Cardiac fibroblast (primary cell): ENCODE measurements around the gene MT1F.

Experiments
- DNase-seq, 2 donors: peaks; one replicate each; pipeline versions ENCODE4 v3.0.0 to v3.0.0-alpha.2; 2010; ENCODE audit warnings: low read depth in 2 of 2
- H3K4me3 ChIP-seq, 2 donors: replicated peaks in 1 of 2; 1 replicate in 1 of 2; 2 replicates in 1 of 2; pipeline ENCODE4 v1.5.1; 2011; ENCODE audit warnings: low read depth in 2 of 2, low read length in 2 of 2, mild to moderate bottlenecking in 2 of 2, moderate library complexity in 1 of 2
- TF ChIP-seq, protein P1 (sequence below): IDR thresholded peaks from one replicate; pipeline ENCODE4 v1.5.1; 2011; ENCODE audit warnings: low read depth, mild to moderate bottlenecking, low read length, inconsistent platforms

The MT1F gene

DNA sequence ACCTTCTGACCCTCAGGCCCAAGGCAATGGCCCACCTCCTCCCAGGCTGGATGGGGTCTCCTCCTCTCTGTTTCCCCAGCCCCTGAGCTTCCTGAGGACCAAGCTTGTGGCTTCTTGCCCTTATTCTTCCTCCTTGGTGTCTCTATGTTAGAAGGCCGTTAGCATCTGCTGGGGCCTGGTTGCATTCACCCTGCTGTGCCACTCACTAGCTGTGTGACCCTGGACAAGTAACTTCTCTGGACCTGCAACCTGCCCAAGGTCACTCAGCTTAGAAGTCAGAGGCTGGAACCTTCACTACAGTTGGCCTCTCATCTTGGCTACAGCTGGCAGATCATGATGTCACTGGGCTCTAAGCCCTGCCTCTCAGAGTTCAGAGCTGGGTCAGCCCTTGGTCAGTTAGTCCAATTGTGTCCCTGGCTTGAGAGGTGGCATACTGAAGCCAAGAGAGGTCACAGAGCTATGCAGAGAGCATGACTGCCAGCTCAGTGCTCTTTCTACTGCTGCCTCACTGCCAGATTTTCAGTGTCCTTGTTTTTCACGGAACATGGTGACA is 46.4 kb upstream of the MT1F start:
- H3K4me3 ChIP-seq: peak overlapping the region in 1 of 2 donors; percentile 64
- TF ChIP-seq, protein P1, sequence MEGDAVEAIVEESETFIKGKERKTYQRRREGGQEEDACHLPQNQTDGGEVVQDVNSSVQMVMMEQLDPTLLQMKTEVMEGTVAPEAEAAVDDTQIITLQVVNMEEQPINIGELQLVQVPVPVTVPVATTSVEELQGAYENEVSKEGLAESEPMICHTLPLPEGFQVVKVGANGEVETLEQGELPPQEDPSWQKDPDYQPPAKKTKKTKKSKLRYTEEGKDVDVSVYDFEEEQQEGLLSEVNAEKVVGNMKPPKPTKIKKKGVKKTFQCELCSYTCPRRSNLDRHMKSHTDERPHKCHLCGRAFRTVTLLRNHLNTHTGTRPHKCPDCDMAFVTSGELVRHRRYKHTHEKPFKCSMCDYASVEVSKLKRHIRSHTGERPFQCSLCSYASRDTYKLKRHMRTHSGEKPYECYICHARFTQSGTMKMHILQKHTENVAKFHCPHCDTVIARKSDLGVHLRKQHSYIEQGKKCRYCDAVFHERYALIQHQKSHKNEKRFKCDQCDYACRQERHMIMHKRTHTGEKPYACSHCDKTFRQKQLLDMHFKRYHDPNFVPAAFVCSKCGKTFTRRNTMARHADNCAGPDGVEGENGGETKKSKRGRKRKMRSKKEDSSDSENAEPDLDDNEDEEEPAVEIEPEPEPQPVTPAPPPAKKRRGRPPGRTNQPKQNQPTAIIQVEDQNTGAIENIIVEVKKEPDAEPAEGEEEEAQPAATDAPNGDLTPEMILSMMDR: no peak
- DNase-seq: peak; percentile 75 to 81

DNA sequence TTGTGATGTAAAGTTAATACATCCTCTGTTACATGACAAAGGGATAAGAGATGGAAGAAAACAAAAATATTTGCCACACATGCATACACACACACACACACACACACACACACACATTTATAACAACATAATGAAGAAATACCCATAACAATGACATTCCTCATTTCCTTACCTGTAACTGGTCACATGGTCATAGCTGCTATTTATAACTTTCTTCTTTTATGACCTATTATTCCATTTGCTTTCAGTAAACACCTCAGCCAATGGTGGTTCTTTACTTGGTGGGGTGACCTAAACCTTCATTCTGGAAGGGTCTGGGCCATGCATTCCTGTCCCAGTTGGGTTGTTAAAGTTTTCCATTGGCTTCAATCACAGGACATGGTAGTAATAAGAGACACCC is 44.1 kb upstream of the MT1F start:
- DNase-seq: no peak
- TF ChIP-seq, protein P1: no peak

DNA sequence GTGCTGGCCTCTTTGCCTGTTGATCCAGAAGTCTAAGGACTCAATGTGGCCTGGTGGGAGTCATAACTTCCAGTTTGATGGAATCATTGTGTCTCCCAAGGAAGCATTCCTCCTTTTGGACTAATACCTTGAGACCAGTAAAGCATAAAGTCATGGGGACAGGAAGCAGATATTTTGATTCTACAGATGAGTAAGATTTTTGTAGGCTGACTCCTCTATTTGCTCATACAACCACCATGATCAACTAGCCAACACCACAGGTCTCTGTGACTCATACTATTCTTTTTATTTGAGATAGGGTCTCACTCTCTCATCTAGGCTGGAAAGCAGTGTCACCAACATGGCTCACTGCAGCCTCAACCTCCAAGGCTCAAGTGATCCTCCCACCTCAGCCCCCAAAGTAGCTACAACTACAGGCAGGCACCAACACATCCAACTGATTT is 43.2 kb upstream of the MT1F start:
- peak in 1 of 2 donors; percentile 82 for DNase-seq
- no peak overlapping the region for H3K4me3 ChIP-seq
- TF ChIP-seq, protein P1: no peak

More for the DNA sequence above, 44.1 kb upstream of the MT1F start:
- no peak overlapping the region for H3K4me3 ChIP-seq

DNA sequence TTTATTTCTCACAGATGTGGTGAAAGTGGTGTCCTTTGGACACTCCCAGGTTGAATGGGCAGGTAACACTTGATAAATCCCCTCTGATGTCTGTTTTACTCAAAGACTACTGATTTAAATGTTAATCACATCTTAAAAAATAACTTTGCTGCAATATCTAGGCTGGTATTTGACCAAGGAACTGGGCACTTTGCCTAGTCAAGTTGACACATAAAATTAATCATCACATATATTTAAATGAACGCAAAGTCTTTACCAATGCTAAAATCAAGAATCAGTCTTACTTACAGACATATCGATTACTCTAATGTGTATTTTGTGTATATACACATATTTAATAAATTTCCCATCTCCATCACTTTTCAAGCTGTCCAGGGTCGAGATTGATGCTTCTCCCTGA is 42.4 kb upstream of the MT1F start:
- peak; percentile 36 to 71 for DNase-seq
- H3K4me3 ChIP-seq: no peak overlapping the region
- TF ChIP-seq, protein P1: no peak

DNA sequence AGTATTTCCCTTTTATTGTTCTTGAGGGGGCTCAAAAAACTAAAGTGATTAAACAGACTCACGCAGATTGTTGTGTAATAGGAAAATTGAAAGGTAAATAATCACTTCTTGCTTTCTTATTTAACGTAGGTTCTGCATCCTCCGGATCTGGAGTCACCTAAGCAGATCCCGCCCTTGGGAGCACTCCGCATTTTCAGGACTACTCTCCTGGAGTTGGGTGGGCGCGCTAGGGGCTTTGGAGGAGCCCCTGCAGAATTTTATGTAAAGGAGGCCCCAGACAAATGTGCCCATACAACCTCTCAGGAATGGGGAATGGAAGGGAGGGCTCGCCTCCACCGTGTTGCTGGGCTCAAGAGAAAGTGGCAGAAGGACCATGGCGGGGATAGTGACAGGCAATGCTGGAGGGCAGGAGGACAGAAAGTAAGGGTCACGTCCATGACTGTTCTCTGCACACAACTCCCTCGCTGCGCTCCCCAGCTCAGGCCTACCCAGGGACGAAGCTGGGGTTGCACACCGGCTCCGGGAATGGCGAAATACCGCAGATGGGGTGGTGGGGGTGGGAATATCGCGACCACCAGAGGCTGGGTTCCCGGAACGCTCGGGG is 41.0 kb upstream of the MT1F start:
- H3K4me3 ChIP-seq: peak overlapping the region; percentile 25 to 60
- no peak for DNase-seq

DNA sequence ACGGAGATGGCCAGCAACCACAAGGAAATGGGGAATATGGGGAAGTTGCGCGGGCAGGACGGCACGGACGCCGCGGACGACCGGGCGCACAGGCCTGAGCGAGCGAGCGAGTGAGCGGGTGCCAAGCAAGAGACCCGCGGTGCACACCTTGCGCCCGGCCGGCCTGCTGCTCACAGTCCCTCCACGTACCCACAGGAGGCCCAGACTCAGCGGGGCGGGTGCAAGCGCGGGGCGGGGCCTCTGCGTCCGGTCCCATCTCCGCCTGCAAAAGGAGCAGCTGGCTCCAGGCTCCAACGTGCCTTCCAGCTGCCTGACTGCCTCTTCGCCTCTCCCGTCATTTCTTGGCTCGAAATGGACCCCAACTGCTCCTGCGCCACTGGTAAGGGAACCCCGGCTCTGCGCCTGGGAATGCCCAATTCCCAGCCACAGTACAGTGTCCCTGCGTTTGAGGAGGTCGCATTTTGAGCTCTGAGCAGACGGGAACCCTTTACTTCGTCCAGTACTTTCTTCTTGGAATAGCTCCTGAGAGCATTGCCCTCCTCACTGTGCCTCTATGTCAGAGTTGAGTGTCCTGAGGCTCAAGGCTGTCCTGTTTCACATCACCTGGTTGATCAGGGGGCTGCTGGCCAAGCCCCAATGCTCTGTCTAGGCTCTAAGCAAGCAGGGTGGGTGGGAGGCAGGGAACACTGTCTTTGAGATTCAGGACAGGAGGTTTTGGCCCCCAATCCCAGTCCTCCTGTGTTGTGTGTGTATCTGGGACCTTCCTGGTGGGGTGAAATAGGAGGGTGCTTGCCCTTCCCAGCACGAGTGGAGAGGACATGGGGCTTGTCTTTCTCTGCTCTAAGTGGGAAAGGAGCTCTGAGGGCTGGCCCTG is 40.3 kb upstream of the MT1F start:
- H3K4me3 ChIP-seq: peak overlapping the region; percentile 25 to 60
- DNase-seq: peak; percentile 78
- TF ChIP-seq, protein P1: no peak

More for the DNA sequence above, 41.0 kb upstream of the MT1F start:
- TF ChIP-seq, protein P1: no peak
